Daoy (cell line): Measurements from ENCODE around the gene RUNDC3A. TPM values are rescaled to one million over a fixed set of nuclear protein-coding genes. Genes with fewer than 3 reads are reported as not detected.
"Not testable (repeated sequence)": the region's sequence is repeated elsewhere in the genome, so short reads cannot be mapped to it uniquely, and the experiment has no call there.

Experiments
- DNase-seq: peaks from one replicate; pipeline ENCODE4 v3.0.0-alpha.2; 2015; ENCODE audit warnings: low read depth
- total RNA-seq: library from RNA; depleted of rRNA; stranded (reverse); fragments of >200 nt; shearing (Covaris generic); gene quantifications from 2 replicates; pipeline ENCODE4 v1.2.3, GENCODE V29; 2014; rRNA removed

Gene RUNDC3A
- total RNA-seq, 1 experiment from 2014 or later: 0.69 TPM

DNA sequence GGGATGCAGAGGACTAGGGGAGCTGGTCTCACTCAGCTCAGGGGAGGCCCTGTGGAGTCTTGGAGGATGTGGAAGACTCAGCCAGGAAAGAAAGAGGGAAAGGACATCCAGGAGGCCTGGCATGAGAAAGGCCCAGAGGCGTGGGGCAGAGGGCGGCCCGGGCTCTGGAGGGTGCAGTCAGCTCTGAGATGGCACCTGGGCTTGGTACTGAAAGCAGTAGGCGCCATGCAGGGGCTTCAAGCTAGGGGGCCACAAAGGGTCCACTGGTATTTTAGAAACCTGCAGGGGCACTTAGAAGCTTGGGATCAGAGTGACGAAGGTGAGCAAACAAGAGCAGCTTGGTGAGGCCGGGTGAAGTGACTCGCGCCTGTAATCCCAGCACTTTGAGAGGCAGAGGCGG, 49.7 kb downstream of the RUNDC3A start:
- DNase-seq: no peak

DNA sequence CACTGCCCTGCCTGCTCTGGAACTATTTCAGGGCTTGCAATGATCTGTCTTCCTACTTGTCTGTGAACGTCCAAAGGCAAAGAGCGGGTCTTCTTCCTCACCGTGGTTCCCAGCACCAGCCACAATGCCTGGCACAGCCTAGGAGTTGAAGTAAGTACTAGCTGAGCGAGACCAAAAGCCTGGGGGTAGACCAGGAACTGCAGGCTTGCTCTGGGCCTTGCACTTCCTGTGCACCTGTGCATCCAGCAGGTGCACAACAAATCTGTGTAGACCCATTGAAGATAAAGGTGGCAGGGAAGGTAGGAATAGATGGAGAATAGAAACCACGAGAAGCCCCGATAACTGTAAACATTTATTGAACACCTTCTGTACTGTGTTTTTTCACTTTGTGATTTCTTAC, 50.6 kb downstream of the RUNDC3A start:
- DNase-seq: no peak

DNA sequence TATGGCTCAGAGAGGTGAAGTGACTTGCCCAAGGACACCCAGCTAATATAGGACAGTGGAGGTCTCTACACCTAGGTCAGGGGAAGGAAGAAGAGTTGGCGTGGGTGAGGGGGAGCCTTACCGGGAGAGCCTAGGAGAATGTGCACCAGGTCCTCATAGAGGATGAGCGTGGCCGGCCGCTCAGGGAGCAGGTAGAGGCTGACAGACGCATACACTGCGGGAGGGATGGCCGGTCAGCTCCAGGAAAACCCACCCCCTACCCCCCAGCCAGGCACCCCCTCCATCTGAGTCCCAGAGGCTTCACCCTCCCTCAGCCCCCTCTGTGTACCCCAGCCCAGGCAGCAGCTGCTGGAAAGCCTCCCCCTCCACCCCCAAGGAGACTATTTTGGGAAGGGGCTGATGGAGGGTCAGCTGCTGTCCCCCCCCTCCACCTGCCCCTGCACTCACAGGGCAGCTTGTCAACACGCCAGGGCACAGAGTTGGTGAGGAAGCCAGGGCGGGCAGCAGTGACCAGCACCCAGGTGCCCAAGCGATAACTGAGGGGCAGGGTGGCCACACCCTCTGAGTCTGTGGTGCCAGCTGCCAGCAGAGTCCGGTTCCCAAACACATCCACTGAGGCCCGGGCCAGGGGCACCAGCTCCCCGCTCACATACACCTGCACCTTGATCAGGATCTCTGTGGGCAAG, 51.2 kb downstream of the RUNDC3A start:
- DNase-seq: no peak

DNA sequence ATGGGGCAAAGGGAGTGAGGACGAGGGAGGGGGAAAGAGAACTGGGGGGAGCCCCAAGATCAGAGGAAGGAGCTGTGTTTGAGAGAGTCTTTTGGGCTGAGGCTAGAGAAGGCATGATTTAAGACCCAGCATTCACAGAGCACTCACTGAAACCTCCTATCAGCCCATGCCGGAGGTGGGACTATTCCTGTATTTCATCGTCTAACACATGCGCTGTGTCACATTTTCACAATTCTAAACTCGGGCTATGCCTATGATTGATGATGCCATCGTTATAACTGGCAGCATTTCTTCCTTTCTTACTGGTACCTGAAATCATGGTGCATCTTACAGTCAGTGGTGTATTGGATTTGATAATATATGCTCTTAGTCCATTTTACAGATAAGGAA, 51.7 kb downstream of the RUNDC3A start:
- DNase-seq: no peak

DNA sequence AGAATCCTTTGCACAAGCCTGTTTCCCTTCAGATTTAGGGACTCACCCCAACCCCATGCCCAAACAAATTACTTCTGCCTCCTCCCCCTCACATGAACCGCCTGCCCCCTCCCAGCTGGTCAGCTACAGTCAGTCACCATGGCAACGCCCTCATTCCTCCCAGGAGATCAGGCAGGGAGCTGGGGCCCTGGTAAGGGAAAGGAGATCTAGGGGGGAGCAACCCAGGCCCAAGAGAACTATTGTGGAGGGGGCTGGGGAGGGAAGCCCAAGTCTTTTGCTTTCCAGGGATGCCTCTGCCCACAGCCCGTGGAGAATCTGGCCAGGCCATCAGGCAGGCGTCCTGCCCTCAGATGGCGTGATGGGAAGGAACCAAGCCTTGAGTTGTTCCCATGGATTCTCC, 52.4 kb downstream of the RUNDC3A start:
- DNase-seq: no peak

DNA sequence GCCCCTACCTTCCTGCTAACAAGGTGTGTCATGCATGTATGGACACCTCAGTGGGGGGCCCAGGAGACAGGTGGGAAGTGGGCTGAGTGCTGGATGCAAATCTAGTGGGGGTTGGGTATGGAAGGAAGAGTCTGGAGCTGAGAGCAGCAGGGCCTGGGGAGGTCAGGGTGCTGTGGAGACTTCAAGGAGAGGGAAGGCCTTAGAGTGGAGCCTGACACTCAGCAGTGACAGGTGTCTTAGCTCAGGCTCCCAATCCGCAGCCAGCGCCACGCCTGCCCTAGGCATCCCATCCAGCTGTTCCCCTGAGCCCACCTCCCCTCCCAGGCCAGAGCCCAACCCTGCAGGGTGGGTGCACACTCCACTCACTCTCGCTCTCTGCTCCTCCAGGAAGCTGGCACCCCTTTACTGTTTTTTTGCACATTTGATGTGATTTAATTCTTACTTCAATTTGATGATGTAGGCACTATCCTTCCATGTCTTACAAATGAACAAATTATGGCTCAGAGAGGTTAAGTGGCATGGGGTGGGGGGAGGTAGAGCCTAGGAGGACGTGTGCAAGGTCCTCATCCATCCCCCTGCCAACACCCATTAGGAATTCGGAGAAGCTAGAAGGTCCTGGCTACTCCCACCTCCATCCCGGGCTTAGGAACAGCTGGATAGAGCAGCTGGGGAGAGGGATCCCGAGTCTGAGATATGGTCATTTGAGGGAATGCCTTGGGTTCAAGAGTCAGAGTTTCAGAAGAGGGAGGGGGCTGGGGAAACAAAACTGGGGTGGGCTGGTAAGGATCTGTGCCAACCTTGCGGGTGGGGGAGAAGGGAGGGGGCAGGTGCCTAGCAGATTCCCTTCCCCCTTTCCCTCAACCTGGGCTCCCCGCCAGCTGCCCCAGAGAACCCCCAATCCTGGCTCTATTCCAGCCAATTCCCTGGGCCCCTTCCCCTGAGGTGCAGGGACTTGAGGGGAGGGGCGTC, 53.2 kb downstream of the RUNDC3A start:
- DNase-seq: no peak

DNA sequence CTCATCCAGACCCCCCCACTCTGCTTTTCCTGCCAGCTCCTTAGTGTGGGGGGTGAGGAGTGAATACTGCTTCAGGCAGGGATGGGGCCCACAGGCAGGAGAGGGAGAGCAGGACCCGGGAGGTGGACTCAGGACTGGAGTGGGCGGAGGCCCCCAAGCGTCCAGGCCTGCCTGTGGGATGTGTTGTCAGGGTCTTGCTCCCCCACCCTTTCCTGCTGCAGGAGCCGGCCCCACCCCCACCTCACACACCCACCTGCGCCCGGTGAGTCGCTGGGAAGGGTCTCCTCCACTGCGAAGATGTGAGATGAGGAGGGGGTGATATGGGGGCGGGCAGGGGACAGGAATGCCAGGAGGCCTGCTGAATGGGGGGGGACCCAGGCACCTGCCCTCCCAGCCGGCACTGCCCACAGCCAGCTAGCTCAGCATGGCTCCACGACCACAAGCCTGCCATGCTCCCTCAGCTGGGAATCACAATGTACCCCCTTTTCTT, 54.1 kb downstream of the RUNDC3A start:
- no peak for DNase-seq

DNA sequence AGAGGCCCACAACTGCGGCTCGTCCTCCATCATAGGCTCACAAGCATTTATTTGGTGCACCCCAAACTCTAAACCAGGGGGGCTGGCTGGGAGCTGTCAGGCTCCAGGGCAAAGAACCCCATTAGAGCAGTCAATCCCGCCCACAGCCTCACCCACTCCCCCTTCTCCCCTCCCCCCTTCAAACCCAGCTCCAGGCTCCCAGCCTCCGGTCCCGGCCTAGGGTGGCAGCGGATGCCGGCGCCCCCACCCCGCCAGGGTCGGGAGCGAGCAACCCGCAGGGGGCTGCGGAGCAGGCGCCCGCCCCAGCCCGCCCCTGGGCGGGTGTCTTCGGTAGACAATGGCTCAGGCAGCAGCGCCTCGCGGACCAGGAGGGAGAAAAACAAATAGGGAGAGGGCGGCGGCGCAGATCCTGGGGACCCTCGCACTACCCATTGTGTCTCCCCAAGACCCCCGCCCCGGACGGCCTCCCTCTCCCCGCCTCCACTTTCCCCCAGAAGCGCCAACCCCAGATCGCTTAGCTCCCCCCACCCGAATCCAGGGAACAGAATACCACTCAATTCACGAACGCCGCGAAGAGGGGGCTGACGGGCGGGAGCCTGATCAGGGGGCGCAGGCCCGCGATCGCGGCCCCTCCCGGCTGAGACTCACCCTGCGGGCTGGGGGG, 54.7 kb downstream of the RUNDC3A start:
- no peak for DNase-seq

DNA sequence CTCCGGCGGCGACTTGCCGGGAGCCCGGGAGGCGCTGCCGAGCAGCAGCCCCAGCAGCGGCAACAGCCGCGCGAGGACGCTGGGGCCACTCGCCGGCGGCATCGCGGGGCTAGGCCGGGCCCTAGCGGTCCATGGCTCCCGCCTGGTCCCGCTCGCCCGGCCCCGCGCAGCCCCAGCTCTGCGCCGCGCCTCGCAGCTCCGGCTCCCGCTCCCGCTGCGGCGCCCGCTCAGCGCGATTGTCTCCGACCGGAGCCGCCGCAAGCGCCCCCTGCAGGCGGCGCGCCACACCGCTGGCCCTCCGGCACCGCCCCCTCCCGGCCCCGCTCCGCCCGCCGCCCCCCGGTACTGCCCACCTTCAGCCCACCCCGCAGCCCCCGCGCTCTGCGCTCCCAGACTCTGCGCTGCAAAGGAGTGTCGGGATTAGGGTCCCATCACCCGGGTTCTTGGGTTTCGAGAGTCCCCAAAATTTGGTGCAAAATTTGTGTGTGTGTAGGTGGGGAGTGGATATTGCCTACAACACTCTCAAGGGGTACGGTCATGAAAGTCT, 55.3 kb downstream of the RUNDC3A start, which contains the start of gene FAM171A2:
TSS of gene FAM171A2 (minus strand) at position 241 of the 547 bp plus-strand sequence. CDS start at position 102, 139 bp downstream.
- peak; percentile 67 for DNase-seq

DNA sequence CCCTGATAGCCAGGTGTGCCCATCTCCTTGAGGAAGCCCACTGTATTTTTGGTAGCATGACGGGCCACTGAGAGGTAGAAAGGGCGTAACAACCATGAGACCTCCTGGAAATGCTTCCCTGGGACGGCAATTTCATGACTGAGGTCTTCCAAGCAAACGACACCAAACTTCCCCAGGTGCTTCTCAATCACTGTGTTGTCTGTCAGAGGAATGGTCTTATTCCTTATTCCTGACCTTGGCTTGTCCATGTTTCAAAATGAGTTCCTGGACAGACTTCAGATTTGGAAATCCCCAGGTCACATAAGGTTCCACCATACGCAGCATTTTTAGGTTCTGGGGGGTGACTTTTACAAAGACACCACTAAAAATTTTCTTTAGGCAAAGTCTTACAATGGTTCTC, 56.6 kb downstream of the RUNDC3A start:
- not testable (repeated sequence) for DNase-seq

DNA sequence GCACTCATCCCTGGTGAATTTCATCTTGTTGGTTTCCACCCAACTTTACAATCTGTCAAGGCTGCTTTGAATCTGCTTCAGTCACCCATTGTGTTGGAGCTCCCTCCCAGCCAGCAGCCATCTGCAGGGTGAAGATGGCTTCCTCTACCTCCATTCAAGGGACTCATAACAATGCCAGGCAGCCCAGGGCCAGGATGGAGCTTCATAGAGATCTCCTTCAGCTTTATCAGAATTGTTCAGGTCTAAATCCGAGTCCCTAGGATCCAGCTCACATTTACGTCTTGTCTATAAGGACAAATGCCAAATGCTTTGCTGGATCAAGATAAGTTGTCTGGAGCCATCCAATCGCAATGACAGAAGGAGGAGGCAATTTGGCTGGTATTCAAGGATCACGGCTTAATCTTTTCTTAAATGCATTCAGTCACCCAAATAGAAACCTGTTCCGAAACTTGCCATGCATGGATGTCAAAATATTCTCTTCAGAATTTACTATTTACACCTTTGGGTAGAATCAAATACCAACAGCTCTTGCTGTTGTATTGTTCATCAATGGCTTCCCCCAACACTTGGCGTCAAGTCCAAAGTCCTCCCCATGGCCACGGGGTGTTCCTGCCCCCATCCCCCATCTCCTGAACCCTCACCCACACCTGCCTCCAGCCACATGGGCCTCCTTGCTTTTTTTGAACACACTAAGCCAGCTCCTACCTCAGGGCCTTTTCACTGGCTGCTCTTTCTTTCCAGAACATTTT, 59.0 kb downstream of the RUNDC3A start:
- DNase-seq: no peak

Other genes with a start within 250 kb of the RUNDC3A start
- gene LSM12, start 241.9 kb upstream of the RUNDC3A start, total RNA-seq: 41.0 and 42.6 TPM in 2 replicates
- gene G6PC3, start 237.9 kb upstream of the RUNDC3A start, total RNA-seq: 22.6 and 30.1 TPM in 2 replicates
- 24.0 and 33.1 TPM in 2 replicates for gene HDAC5, start 185.0 kb upstream of the RUNDC3A start, total RNA-seq
- gene HROB, start 166.7 kb upstream of the RUNDC3A start, total RNA-seq: 4.3 and 7.9 TPM in 2 replicates
- gene ASB16, start 137.9 kb upstream of the RUNDC3A start, total RNA-seq: not detected in 2 replicates
- 7.0 and 9.2 TPM in 2 replicates for gene TMUB2, start 121.6 kb upstream of the RUNDC3A start, total RNA-seq
- 23.6 and 41.2 TPM in 2 replicates for gene ATXN7L3, start 108.7 kb upstream of the RUNDC3A start, total RNA-seq
- gene UBTF, start 88.9 kb upstream of the RUNDC3A start, total RNA-seq: 57.9 and 74.4 TPM in 2 replicates
- gene SLC4A1, start 40.5 kb upstream of the RUNDC3A start, total RNA-seq: not detected in 2 replicates
- 65.6 and 89.0 TPM in 2 replicates for gene SLC25A39, start 16.2 kb downstream of the RUNDC3A start, total RNA-seq
- 63.0 and 84.5 TPM in 2 replicates for gene GRN, start 36.7 kb downstream of the RUNDC3A start, total RNA-seq
- gene FAM171A2, start 55.3 kb downstream of the RUNDC3A start, total RNA-seq: 3.0 and 3.4 TPM in 2 replicates
- 0.46 TPM in 1 of 2 replicates, not detected in the other for gene ITGA2B, start 81.0 kb downstream of the RUNDC3A start, total RNA-seq
- 6.3 and 7.7 TPM in 2 replicates for gene GPATCH8, start 194.8 kb downstream of the RUNDC3A start, total RNA-seq
- 4.6 and 5.5 TPM in 2 replicates for gene FZD2, start 248.9 kb downstream of the RUNDC3A start, total RNA-seq